D721Med (cell line): ENCODE data around the gene KRI1.

Experiments used
- DNase-seq: peaks from one replicate; pipeline ENCODE4 v3.0.0; 2011; ENCODE audit warnings: low spot score; ENCODE audit not compliant: insufficient read length
- FAIRE-seq: peaks from 2 replicates; lab custom pipeline; 2011; peaks lifted over from hg19 to GRCh38; lab: Jason Lieb, UNC
- TF ChIP-seq, protein P1 (sequence below): IDR thresholded peaks from 2 replicates; pipeline ENCODE4 v1.5.1; 2012; ENCODE audit warnings: mild to moderate bottlenecking, control low read depth; ENCODE audit not compliant: insufficient read depth; ENCODE audit errors: missing control alignments

KRI1 gene

DNA sequence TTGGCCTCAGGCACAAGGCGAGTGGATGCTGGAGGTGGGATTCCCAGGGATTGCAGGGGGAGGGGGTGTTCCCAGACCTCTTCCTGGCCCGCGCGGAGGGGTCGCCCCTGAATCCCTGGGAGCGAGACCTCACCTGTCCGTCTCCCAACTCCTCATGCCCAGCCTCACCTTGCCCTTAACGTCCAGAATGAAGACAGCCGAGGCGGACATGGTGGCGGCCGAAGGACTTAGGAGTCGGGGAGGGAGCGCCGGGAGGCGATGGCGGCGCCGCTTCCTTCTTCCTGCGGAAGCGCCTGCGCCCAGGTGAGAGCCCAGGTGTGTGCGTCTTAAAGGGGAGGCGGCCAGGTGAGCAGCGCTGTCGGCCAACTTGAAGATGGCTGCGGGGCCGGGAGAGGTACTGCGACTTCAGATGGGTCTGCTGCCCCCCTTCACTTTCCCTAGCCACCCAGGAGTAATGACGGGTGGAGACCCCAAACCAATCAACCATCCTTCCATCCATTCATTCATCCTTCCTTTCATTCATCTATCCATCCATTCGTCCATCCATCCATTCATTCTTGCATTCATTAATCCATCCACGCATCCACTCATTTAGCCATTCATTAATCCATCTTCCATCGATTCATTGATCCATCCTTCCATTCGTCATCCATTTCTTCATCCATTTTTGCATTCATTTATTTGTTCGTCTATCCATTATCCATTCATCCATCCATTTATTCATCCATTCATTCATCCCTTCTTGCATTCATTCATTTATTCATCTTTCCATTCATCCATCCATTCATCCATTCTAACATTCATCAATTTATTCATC is 21.4 kb upstream of the KRI1 start, which contains the start of gene AP1M2:
TSS of gene AP1M2 (minus strand) at position 291 of the 817 bp plus-strand sequence. CDS start at position 210, 81 bp downstream.
- FAIRE-seq, result no peak
- TF ChIP-seq, protein P1, sequence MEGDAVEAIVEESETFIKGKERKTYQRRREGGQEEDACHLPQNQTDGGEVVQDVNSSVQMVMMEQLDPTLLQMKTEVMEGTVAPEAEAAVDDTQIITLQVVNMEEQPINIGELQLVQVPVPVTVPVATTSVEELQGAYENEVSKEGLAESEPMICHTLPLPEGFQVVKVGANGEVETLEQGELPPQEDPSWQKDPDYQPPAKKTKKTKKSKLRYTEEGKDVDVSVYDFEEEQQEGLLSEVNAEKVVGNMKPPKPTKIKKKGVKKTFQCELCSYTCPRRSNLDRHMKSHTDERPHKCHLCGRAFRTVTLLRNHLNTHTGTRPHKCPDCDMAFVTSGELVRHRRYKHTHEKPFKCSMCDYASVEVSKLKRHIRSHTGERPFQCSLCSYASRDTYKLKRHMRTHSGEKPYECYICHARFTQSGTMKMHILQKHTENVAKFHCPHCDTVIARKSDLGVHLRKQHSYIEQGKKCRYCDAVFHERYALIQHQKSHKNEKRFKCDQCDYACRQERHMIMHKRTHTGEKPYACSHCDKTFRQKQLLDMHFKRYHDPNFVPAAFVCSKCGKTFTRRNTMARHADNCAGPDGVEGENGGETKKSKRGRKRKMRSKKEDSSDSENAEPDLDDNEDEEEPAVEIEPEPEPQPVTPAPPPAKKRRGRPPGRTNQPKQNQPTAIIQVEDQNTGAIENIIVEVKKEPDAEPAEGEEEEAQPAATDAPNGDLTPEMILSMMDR, result no peak
- DNase-seq, result no peak

DNA sequence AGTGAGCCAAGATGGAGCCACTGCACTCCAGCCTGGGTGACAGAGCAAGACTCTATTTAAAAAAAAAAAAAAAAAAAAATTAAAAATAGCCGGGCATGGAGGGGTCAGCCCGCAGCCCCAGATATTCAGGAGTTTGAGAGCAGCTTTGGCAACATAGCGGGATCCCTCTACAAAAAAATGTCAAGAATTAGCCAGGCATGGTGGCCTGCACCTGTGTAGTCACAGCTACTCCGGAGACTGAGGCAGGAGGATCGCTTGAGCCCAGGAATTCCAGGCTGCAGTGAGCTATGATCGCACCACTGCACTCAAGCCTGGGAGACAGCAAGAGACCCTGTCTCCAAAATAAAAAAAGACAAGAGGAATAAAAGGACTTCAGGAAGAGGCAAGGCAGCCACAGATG is 20.6 kb upstream of the KRI1 start:
- DNase-seq (no peak), FAIRE-seq (no peak)
- TF ChIP-seq, protein P1, result no peak

DNA sequence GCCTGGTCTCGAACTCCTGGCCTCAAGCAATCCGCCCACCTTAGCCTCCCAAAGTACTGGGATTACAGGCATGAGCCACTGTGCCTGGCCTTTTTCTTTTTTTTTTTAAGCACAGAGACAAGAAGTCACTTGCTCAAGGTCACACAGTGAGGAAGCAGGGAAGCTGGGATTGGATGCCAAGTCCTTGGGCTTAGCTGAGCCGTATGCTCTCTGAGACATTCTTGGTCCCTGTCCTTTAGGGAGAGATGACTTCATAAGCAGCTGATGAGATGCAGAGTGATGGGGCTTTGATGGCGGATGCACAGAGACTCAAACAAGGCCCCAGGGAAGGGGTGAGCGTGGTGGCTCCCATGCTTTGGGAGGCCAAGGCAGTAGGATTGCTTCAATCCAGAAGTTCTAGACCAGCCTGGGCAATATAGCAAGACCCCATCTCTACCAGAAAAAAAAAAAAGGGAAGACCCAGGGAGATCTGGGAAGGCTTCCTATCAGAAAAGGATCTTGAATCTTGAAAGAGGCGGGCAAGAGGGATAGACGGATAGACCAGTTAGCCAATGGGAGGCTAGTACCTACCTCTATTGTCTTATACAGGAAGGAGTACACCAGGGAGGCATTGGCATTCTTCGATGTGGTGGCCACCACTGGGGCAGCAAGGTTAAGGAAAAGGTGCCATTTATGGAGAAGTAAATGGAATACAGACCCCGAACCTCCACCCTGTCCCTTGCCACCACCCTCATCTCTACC is 17.4 kb upstream of the KRI1 start:
- DNase-seq (no peak), FAIRE-seq (no peak)
- TF ChIP-seq, protein P1, result no peak

DNA sequence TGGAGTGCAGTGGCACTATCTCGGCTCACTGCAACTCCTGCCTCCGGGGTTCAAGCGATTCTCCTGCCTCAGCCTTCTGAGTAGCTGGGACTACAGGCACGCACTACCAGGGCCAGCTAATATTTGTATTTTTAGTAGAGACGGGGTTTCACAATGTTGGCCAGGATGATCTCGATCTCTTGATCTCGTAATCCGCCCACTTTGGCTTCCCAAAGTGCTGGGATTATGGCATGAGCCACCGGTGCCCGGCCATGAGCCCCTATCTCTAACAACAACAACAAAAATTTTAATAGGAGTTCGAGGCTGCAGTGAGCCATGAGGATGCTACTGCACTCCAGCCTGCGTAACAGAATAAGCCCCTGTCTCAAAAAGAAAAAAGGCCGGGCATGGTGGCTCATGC is 16.3 kb upstream of the KRI1 start:
- no peak for FAIRE-seq
- TF ChIP-seq, protein P1, result no peak
- no peak for DNase-seq

DNA sequence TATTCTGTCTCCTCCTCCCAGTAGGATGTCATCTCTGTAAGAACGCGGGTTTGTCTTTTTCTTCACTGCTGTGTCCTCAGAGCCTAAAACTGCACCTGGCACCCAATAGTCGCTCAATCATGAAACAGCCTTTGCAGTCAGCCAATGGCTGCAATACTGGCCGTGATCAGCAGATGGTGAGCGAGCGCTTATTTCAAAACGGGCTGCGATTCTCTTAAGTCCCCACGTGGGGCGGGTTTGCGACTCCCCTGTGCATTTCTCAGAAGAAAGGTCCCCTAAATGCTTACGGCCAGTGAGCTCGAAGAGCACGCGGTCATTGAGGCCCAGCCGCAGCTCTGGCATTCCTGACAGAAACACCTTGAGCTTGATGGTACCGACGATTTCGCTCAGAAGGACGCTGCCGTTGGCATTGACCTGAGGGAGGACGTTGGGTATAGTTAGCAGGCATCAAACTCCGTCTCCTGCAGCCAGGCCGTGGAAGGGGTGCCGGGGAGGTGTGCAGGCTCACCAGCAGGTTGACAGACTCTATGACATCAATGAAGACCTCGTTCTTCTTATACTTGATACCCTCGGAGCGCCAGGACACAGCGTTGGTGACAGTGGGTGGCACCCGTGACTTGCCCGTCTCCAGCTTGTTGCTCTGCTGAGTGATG is 15.3 kb upstream of the KRI1 start:
- FAIRE-seq (no peak), DNase-seq (peak; percentile 62)
- TF ChIP-seq, protein P1, result peak; percentile 100

DNA sequence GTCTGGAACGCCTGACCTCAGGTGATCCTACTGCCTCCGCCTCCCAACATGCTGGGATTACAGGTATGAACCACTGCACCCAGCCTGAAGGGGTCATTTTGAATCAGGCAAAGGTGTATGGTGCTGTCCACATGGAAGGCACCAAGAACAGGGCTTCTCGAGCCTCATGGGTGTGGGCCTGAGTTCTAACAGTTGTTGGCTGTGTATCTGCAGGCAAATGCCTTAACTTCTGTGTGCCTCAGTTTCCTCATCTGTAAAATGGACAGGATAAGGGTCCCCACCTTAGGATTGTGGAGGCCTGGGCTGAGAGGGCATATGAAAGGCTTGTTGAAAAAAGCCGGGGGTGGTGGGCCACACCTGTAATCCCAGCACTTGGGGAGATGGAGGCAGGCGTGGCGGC is 12.1 kb upstream of the KRI1 start:
- DNase-seq (no peak), FAIRE-seq (no peak)
- TF ChIP-seq, protein P1, result no peak
